DOHH2 (cell line): ENCODE measurements around the gene SLC34A3.

Experiments
- H3F3A ChIP-seq: fragments of 200-600 bp; sonication (generic), shearing (Covaris generic); 2 replicates; pipeline ENCODE4 v1.6.0; 2016; ENCODE audit warnings: antibody characterized with exemption, mild to moderate bottlenecking; ENCODE audit not compliant: control insufficient read depth, insufficient read depth
- H3K27ac ChIP-seq: fragments of 200-600 bp; sonication (generic); 2 replicates; pipeline ENCODE4 v1.5.1; 2014; ENCODE audit warnings: low read depth, mild to moderate bottlenecking, low read length, moderate library complexity
- H3K27me3 ChIP-seq: fragments of 200-600 bp; sonication (generic); 2 replicates; pipeline ENCODE4 v1.6.1; 2014; ENCODE audit warnings: mild to moderate bottlenecking, low read length, mixed read lengths; ENCODE audit not compliant: control insufficient read depth
- H3K36me3 ChIP-seq: fragments of 200-600 bp; sonication (generic); 2 replicates; pipeline ENCODE4 v1.6.1; 2014; ENCODE audit warnings: mild to moderate bottlenecking, low read length, moderate library complexity, mixed read lengths; ENCODE audit not compliant: control insufficient read depth
- H3K4me1 ChIP-seq: fragments of 200-600 bp; sonication (generic); 2 replicates; pipeline ENCODE4 v1.6.1; 2014; ENCODE audit warnings: mild to moderate bottlenecking, low read length, mixed read lengths; ENCODE audit not compliant: control insufficient read depth
- H3K4me2 ChIP-seq: fragments of 200-600 bp; sonication (generic); 2 replicates; pipeline ENCODE4 v1.6.0; 2014; ENCODE audit warnings: mild to moderate bottlenecking, low read length, moderate library complexity
- H3K4me3 ChIP-seq: fragments of 200-600 bp; sonication (generic); 2 replicates; pipeline ENCODE4 v1.5.1; 2014; ENCODE audit warnings: mild to moderate bottlenecking, low read length, mixed read lengths
- H3K79me2 ChIP-seq: fragments of 200-600 bp; sonication (generic); 2 replicates; pipeline ENCODE4 v1.6.1; 2014; ENCODE audit warnings: mild to moderate bottlenecking, low read length, mixed read lengths; ENCODE audit not compliant: control insufficient read depth
- H3K9me2 ChIP-seq: fragments of 200-600 bp; sonication (generic); replicated peaks from 2 replicates; pipeline ENCODE4 v1.6.1; 2014; ENCODE audit warnings: mild to moderate bottlenecking, low read length, mixed read lengths; ENCODE audit not compliant: control insufficient read depth
- H3K9me3 ChIP-seq: fragments of 200-600 bp; sonication (generic); 2 replicates; pipeline ENCODE4 v1.6.1; 2014; ENCODE audit warnings: antibody characterized with exemption, low read length, mixed read lengths; ENCODE audit not compliant: control insufficient read depth, insufficient read depth
- H4K20me1 ChIP-seq: fragments of 200-600 bp; sonication (generic); 2 replicates; pipeline ENCODE4 v1.6.0; 2014; ENCODE audit warnings: low read depth, mild to moderate bottlenecking, antibody characterized with exemption, low read length, moderate library complexity; ENCODE audit not compliant: control insufficient read depth, insufficient read depth
- CTCF ChIP-seq: fragments of 200-600 bp; sonication (generic); IDR thresholded peaks from one replicate; pipeline ENCODE4 v1.5.1; 2014; ENCODE audit warnings: antibody characterized with exemption, mild to moderate bottlenecking, low read depth, low read length; ENCODE audit not compliant: poor library complexity, severe bottlenecking
- EZH2phosphoT487 ChIP-seq: fragments of 200-600 bp; sonication (generic); IDR thresholded peaks from 2 replicates; pipeline ENCODE4 v1.6.1; 2017; ENCODE audit warnings: borderline replicate concordance, mild to moderate bottlenecking, antibody characterized with exemption, low read length, moderate library complexity, mixed read lengths

Gene SLC34A3

GRCh38 chr9:137199411-137200121, 31.1 kb upstream of the SLC34A3 start:
- peaks cover 3% of the 10 kb centered on the region; the same call in 1 of the 2 replicates for H4K20me1 ChIP-seq
- H3F3A ChIP-seq, result peaks cover 6% of the 10 kb centered on the region
- H3K36me3 ChIP-seq, result peaks cover 8% of the 10 kb centered on the region
- H3K9me2 ChIP-seq, result no peaks in the 10 kb centered on the region
- no peak for TF ChIP-seq CTCF
- no peaks in the 10 kb centered on the region for H3K9me3 ChIP-seq
- H3K27me3 ChIP-seq, result no peaks in the 10 kb centered on the region
- no peak overlapping the region for H3K27ac ChIP-seq
- H3K4me1 ChIP-seq, result peaks cover 56% of the 10 kb centered on the region
- H3K4me2 ChIP-seq, result peak overlapping the region; percentile 40
- peak overlapping the region; percentile 44 for H3K4me3 ChIP-seq
- H3K79me2 ChIP-seq, result peaks cover 58% of the 10 kb centered on the region

- Histone ChIP-seq H3K79me2 (peaks cover 68% of the 10 kb centered on the region), H3K27ac (peak within 1 kb of the TSS; percentile 63), H3K36me3 (peaks cover 10% of the 10 kb centered on the region), H3K27me3 (no peaks in the 10 kb centered on the region), H4K20me1 (peaks cover 3% of the 10 kb centered on the region; the same call in 1 of the 2 replicates), H3K9me3 (no peaks in the 10 kb centered on the region), H3K4me3 (peak within 1 kb of the TSS; percentile 96), H3F3A (peaks cover 6% of the 10 kb centered on the region), H3K9me2 (no peaks in the 10 kb centered on the region), H3K4me2 (peak within 1 kb of the TSS; percentile 92), H3K4me1 (peaks cover 58% of the 10 kb centered on the region)
- TF ChIP-seq CTCF (no peak), EZH2phosphoT487 (no peak)
Measured at GRCh38 chr9:137200311-137201204, 30.1 kb upstream of the SLC34A3 start, which contains the start of gene TPRN. TSS of gene TPRN (minus strand) at chr9:137200741. CDS start at chr9:137200711, 30 bp downstream.

GRCh38 chr9:137201205-137201868, 29.4 kb upstream of the SLC34A3 start:
- TF ChIP-seq CTCF (no peak), EZH2phosphoT487 (no peak)
- Histone ChIP-seq H3K27me3 (no peaks in the 10 kb centered on the region), H3K4me2 (peak overlapping the region; percentile 92), H3K27ac (peak overlapping the region; percentile 63), H3K9me2 (no peaks in the 10 kb centered on the region), H4K20me1 (peaks cover 8% of the 10 kb centered on the region; the same call in 1 of the 2 replicates), H3K79me2 (peaks cover 76% of the 10 kb centered on the region), H3K4me1 (peaks cover 61% of the 10 kb centered on the region), H3K4me3 (peak overlapping the region; percentile 96), H3K36me3 (peaks cover 16% of the 10 kb centered on the region), H3F3A (peaks cover 6% of the 10 kb centered on the region), H3K9me3 (no peaks in the 10 kb centered on the region)
